HFFc6 (cell line): ENCODE results near the gene AKNA. TPM values are rescaled to one million over a fixed set of nuclear protein-coding genes. Genes with fewer than 3 reads are reported as not detected.
A peak's percentile ranks its signal among the peaks of the same experiment; 100 is the strongest.

ENCODE experiments used
- DNase-seq: peaks from one replicate; pipeline ENCODE4 v3.0.0-alpha.2; 2018
- H3K27ac Mint-ChIP-seq: 2 replicates; pipeline ENCODE4 v1.8.0; 2020; ENCODE audit warnings: mild to moderate bottlenecking, mixed read lengths
- H3K27me3 Mint-ChIP-seq: 2 replicates; pipeline ENCODE4 v1.8.0; 2021; ENCODE audit warnings: mild to moderate bottlenecking, moderate library complexity, mixed read lengths; ENCODE audit not compliant: insufficient read depth
- H3K36me3 Mint-ChIP-seq: 2 replicates; pipeline ENCODE4 v1.8.0; 2021; ENCODE audit warnings: low read depth, mixed read lengths
- H3K4me1 Mint-ChIP-seq: 2 replicates; pipeline ENCODE4 v1.8.0; 2020; ENCODE audit warnings: low read depth, mixed read lengths
- H3K4me3 Mint-ChIP-seq: 2 replicates; pipeline ENCODE4 v1.8.0; 2020; ENCODE audit warnings: mild to moderate bottlenecking, moderate library complexity, mixed read lengths
- H3K9me3 Mint-ChIP-seq: 2 replicates; pipeline ENCODE4 v1.8.0; 2020; ENCODE audit warnings: mild to moderate bottlenecking, mixed read lengths
- CTCF ChIP-seq: fragments of 200-600 bp; sonication (generic); IDR thresholded peaks from 2 replicates; pipeline ENCODE4 v1.5.0; 2021; ENCODE audit warnings: antibody characterized with exemption, mild to moderate bottlenecking
- total RNA-seq, 6 experiments: library from RNA; stranded (reverse); fragmentation: NEBNext Ultra II Directional; extraction: Animal tissue kit (Norgen Biotek cat#: 25700); gene quantifications; 2 replicates in 1 of 6; 3 replicates in 5 of 6; pipeline ENCODE4 v1.2.3, GENCODE V29; 2021

Gene AKNA
- total RNA-seq, 6 experiments from 2014 or later: 9.3 to 13.1 (median 11.5) TPM

GRCh38 chr9:114382699-114383520 lies 4.9 kb downstream of the AKNA start:
- TF ChIP-seq CTCF: peak; percentile 41; the same call in 1 of the 2 replicates
- peaks cover 14% of the 10 kb centered on the region for H3K36me3 Mint-ChIP-seq
- peak overlapping the region; percentile 96 for H3K27ac Mint-ChIP-seq
- DNase-seq: no peak
- H3K9me3 Mint-ChIP-seq: no peaks in the 10 kb centered on the region
- H3K4me1 Mint-ChIP-seq: peaks cover 56% of the 10 kb centered on the region
- no peak overlapping the region for H3K4me3 Mint-ChIP-seq
- peaks cover 3% of the 10 kb centered on the region for H3K27me3 Mint-ChIP-seq

GRCh38 chr9:114378883-114379282 lies 8.9 kb downstream of the AKNA start:
- Mint-ChIP-seq H3K4me3 (no peak overlapping the region), H3K9me3 (no peaks in the 10 kb centered on the region), H3K27ac (no peak overlapping the region), H3K27me3 (peaks cover 2% of the 10 kb centered on the region; the same call in 1 of the 2 replicates), H3K4me1 (peaks cover 16% of the 10 kb centered on the region), H3K36me3 (peaks cover 18% of the 10 kb centered on the region)
- TF ChIP-seq CTCF: no peak
- no peak for DNase-seq

GRCh38 chr9:114378016-114378415 lies 9.8 kb downstream of the AKNA start:
- Mint-ChIP-seq H3K36me3 (peaks cover 18% of the 10 kb centered on the region), H3K9me3 (no peaks in the 10 kb centered on the region), H3K27ac (no peak overlapping the region), H3K4me3 (no peak overlapping the region), H3K27me3 (no peaks in the 10 kb centered on the region), H3K4me1 (peaks cover 7% of the 10 kb centered on the region)
- DNase-seq: no peak
- no peak for TF ChIP-seq CTCF

- Mint-ChIP-seq H3K36me3 (peaks cover 18% of the 10 kb centered on the region), H3K4me1 (peaks cover 9% of the 10 kb centered on the region), H3K27me3 (peaks cover 2% of the 10 kb centered on the region; the same call in 1 of the 2 replicates), H3K4me3 (no peak overlapping the region), H3K9me3 (no peaks in the 10 kb centered on the region), H3K27ac (no peak overlapping the region)
- DNase-seq: no peak
- TF ChIP-seq CTCF: no peak
These were observed 11.0 kb downstream of the AKNA start for GRCh38 chr9:114376586-114377445.

- Mint-ChIP-seq H3K27me3 (peaks cover 3% of the 10 kb centered on the region; the same call in 1 of the 2 replicates), H3K9me3 (no peaks in the 10 kb centered on the region), H3K36me3 (peaks cover 18% of the 10 kb centered on the region), H3K4me1 (peaks cover 12% of the 10 kb centered on the region), H3K27ac (no peak overlapping the region), H3K4me3 (no peak overlapping the region)
- DNase-seq: no peak
- no peak for TF ChIP-seq CTCF
These were observed 12.2 kb downstream of the AKNA start for GRCh38 chr9:114375386-114376175.
